H1 (cell line): ENCODE results near the gene ADPRHL1.

Experiments used
- EP300 ChIP-seq, 2 experiments: IDR thresholded peaks; 1 replicate in 1 of 2; 2 replicates in 1 of 2; pipeline ENCODE4 v1.6.1; 2011 to 2012; ENCODE audit warnings: low read depth in 2 of 2, low read length in 2 of 2, mild to moderate bottlenecking in 2 of 2, borderline replicate concordance in 1 of 2, inconsistent platforms in 1 of 2, moderate library complexity in 1 of 2
- EZH2 ChIP-seq: fragments of 200-600 bp; sonication (generic); IDR thresholded peaks from 2 replicates; pipeline ENCODE4 v1.7.1; 2012; ENCODE audit warnings: low read depth, mild to moderate bottlenecking, moderate library complexity, low read length, inconsistent platforms; ENCODE audit not compliant: severe bottlenecking
- FOSL1 ChIP-seq: IDR thresholded peaks from 2 replicates; pipeline ENCODE4 v1.6.1; 2011; ENCODE audit warnings: mild to moderate bottlenecking, low read depth, low read length, moderate library complexity; ENCODE audit not compliant: insufficient read depth
- GABPA ChIP-seq: IDR thresholded peaks from 2 replicates; pipeline ENCODE4 v1.6.1; 2011; ENCODE audit warnings: mild to moderate bottlenecking, low read length, moderate library complexity, borderline replicate concordance; ENCODE audit not compliant: insufficient read depth
- POLR2A ChIP-seq, 2 experiments: IDR thresholded peaks; 1 replicate in 1 of 2; 2 replicates in 1 of 2; pipeline ENCODE4 v1.6.1; 2011; ENCODE audit warnings: low read depth in 2 of 2, low read length in 2 of 2, mild to moderate bottlenecking in 2 of 2; ENCODE audit errors: control extremely low read depth in 1 of 2
- ZNF274 ChIP-seq: IDR thresholded peaks from 2 replicates; pipeline ENCODE4 v1.7.0; 2012; ENCODE audit warnings: low read length, borderline replicate concordance; ENCODE audit errors: extremely low read depth
- TF ChIP-seq, protein P1 (sequence below): IDR thresholded peaks from 2 replicates; pipeline ENCODE4 v1.6.1; 2012; ENCODE audit warnings: low read length, inconsistent platforms
- TF ChIP-seq, protein P2 (sequence below), 3 experiments: IDR thresholded peaks; 1 replicate in 2 of 3; 2 replicates in 1 of 3; pipeline versions ENCODE4 v1.5.1 to v1.6.1; 2011; ENCODE audit warnings: low read length in 3 of 3, mild to moderate bottlenecking in 3 of 3, inconsistent platforms in 2 of 3, low read depth in 1 of 3, moderate library complexity in 1 of 3; ENCODE audit not compliant: insufficient read depth in 1 of 3; ENCODE audit errors: control extremely low read depth in 1 of 3
- TF ChIP-seq, protein P3 (sequence below): fragments of 300-600 bp; sonication (generic); IDR thresholded peaks from 2 replicates; pipeline ENCODE4 v1.7.1; 2012; ENCODE audit warnings: low read length, moderate library complexity, mild to moderate bottlenecking, inconsistent platforms; ENCODE audit not compliant: insufficient replicate concordance

DNA sequence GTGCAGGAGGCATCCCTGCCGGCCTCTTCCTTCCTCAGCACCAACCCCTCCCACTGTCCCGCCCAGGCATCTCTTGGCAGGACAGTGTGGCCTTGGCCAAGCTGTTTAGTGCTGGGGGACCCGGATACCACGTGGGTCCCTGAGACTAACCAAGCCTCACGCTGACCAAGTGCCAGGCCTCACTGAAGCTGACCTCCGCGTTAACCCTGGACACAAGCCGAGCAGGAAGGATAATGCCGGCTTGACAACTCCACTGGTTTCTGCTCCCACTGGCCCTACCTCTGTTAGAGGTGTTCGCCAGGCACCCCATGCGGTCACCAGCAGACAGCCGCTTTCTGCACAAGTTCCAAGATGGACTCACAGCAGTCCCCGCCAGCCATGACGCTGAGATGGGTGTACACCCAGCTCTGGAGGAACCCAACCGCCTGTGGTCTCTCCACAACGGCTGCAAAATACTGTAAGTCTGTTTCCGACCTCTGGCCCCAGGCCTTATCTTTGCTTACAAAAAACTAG lies 101.7 kb downstream of the ADPRHL1 start:
- TF ChIP-seq, protein P1, sequence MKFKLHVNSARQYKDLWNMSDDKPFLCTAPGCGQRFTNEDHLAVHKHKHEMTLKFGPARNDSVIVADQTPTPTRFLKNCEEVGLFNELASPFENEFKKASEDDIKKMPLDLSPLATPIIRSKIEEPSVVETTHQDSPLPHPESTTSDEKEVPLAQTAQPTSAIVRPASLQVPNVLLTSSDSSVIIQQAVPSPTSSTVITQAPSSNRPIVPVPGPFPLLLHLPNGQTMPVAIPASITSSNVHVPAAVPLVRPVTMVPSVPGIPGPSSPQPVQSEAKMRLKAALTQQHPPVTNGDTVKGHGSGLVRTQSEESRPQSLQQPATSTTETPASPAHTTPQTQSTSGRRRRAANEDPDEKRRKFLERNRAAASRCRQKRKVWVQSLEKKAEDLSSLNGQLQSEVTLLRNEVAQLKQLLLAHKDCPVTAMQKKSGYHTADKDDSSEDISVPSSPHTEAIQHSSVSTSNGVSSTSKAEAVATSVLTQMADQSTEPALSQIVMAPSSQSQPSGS = no peak
- TF ChIP-seq, protein P2, sequence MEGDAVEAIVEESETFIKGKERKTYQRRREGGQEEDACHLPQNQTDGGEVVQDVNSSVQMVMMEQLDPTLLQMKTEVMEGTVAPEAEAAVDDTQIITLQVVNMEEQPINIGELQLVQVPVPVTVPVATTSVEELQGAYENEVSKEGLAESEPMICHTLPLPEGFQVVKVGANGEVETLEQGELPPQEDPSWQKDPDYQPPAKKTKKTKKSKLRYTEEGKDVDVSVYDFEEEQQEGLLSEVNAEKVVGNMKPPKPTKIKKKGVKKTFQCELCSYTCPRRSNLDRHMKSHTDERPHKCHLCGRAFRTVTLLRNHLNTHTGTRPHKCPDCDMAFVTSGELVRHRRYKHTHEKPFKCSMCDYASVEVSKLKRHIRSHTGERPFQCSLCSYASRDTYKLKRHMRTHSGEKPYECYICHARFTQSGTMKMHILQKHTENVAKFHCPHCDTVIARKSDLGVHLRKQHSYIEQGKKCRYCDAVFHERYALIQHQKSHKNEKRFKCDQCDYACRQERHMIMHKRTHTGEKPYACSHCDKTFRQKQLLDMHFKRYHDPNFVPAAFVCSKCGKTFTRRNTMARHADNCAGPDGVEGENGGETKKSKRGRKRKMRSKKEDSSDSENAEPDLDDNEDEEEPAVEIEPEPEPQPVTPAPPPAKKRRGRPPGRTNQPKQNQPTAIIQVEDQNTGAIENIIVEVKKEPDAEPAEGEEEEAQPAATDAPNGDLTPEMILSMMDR (IDR thresholded peaks at IDR 0.05; ENCODE audit: control extremely low read depth in 1 of 3, insufficient read depth in 1 of 3, low read depth in 1 of 3, low read length in 3 of 3) = no peak
- TF ChIP-seq EZH2 = no peak
- no peak for TF ChIP-seq ZNF274
- TF ChIP-seq, protein P3, sequence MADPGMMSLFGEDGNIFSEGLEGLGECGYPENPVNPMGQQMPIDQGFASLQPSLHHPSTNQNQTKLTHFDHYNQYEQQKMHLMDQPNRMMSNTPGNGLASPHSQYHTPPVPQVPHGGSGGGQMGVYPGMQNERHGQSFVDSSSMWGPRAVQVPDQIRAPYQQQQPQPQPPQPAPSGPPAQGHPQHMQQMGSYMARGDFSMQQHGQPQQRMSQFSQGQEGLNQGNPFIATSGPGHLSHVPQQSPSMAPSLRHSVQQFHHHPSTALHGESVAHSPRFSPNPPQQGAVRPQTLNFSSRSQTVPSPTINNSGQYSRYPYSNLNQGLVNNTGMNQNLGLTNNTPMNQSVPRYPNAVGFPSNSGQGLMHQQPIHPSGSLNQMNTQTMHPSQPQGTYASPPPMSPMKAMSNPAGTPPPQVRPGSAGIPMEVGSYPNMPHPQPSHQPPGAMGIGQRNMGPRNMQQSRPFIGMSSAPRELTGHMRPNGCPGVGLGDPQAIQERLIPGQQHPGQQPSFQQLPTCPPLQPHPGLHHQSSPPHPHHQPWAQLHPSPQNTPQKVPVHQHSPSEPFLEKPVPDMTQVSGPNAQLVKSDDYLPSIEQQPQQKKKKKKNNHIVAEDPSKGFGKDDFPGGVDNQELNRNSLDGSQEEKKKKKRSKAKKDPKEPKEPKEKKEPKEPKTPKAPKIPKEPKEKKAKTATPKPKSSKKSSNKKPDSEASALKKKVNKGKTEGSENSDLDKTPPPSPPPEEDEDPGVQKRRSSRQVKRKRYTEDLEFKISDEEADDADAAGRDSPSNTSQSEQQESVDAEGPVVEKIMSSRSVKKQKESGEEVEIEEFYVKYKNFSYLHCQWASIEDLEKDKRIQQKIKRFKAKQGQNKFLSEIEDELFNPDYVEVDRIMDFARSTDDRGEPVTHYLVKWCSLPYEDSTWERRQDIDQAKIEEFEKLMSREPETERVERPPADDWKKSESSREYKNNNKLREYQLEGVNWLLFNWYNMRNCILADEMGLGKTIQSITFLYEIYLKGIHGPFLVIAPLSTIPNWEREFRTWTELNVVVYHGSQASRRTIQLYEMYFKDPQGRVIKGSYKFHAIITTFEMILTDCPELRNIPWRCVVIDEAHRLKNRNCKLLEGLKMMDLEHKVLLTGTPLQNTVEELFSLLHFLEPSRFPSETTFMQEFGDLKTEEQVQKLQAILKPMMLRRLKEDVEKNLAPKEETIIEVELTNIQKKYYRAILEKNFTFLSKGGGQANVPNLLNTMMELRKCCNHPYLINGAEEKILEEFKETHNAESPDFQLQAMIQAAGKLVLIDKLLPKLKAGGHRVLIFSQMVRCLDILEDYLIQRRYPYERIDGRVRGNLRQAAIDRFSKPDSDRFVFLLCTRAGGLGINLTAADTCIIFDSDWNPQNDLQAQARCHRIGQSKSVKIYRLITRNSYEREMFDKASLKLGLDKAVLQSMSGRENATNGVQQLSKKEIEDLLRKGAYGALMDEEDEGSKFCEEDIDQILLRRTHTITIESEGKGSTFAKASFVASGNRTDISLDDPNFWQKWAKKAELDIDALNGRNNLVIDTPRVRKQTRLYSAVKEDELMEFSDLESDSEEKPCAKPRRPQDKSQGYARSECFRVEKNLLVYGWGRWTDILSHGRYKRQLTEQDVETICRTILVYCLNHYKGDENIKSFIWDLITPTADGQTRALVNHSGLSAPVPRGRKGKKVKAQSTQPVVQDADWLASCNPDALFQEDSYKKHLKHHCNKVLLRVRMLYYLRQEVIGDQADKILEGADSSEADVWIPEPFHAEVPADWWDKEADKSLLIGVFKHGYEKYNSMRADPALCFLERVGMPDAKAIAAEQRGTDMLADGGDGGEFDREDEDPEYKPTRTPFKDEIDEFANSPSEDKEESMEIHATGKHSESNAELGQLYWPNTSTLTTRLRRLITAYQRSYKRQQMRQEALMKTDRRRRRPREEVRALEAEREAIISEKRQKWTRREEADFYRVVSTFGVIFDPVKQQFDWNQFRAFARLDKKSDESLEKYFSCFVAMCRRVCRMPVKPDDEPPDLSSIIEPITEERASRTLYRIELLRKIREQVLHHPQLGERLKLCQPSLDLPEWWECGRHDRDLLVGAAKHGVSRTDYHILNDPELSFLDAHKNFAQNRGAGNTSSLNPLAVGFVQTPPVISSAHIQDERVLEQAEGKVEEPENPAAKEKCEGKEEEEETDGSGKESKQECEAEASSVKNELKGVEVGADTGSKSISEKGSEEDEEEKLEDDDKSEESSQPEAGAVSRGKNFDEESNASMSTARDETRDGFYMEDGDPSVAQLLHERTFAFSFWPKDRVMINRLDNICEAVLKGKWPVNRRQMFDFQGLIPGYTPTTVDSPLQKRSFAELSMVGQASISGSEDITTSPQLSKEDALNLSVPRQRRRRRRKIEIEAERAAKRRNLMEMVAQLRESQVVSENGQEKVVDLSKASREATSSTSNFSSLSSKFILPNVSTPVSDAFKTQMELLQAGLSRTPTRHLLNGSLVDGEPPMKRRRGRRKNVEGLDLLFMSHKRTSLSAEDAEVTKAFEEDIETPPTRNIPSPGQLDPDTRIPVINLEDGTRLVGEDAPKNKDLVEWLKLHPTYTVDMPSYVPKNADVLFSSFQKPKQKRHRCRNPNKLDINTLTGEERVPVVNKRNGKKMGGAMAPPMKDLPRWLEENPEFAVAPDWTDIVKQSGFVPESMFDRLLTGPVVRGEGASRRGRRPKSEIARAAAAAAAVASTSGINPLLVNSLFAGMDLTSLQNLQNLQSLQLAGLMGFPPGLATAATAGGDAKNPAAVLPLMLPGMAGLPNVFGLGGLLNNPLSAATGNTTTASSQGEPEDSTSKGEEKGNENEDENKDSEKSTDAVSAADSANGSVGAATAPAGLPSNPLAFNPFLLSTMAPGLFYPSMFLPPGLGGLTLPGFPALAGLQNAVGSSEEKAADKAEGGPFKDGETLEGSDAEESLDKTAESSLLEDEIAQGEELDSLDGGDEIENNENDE = no peak
- no peak for TF ChIP-seq POLR2A (IDR thresholded peaks at IDR 0.05; ENCODE audit: control extremely low read depth in 1 of 2, low read depth in 2 of 2, low read length in 2 of 2)
- TF ChIP-seq GABPA = no peak
- no peak for TF ChIP-seq FOSL1
- no peak for TF ChIP-seq EP300 (IDR thresholded peaks at IDR 0.05; ENCODE audit: borderline replicate concordance in 1 of 2, low read depth in 2 of 2, low read length in 2 of 2)
